Sigmoid colon (tissue), 4 donors: ENCODE data around the gene CCDC57.

ENCODE experiments used
- EP300 ChIP-seq, 4 donors: sonication (generic); formaldehyde crosslinking; IDR thresholded peaks; one replicate each; pipeline ENCODE4 v1.6.1; 2017; ENCODE audit warnings: antibody characterized with exemption in 4 of 4
- POLR2A ChIP-seq, 2 donors: fragments of 450-650 bp; IDR thresholded peaks; one replicate each; pipeline ENCODE4 v1.6.1; 2016; ENCODE audit warnings: antibody characterized with exemption in 2 of 2, mild to moderate bottlenecking in 2 of 2, moderate library complexity in 2 of 2
- TF ChIP-seq, protein P1 (sequence below), 4 experiments: fragments of 450-650 bp in 3 of 4; fragments of 200-600 bp in 1 of 4; IDR thresholded peaks; one replicate each; pipeline ENCODE4 v1.5.1; 2016 to 2019; ENCODE audit warnings: antibody characterized with exemption in 4 of 4, mild to moderate bottlenecking in 3 of 4, moderate library complexity in 2 of 4

- TF ChIP-seq, protein P1, sequence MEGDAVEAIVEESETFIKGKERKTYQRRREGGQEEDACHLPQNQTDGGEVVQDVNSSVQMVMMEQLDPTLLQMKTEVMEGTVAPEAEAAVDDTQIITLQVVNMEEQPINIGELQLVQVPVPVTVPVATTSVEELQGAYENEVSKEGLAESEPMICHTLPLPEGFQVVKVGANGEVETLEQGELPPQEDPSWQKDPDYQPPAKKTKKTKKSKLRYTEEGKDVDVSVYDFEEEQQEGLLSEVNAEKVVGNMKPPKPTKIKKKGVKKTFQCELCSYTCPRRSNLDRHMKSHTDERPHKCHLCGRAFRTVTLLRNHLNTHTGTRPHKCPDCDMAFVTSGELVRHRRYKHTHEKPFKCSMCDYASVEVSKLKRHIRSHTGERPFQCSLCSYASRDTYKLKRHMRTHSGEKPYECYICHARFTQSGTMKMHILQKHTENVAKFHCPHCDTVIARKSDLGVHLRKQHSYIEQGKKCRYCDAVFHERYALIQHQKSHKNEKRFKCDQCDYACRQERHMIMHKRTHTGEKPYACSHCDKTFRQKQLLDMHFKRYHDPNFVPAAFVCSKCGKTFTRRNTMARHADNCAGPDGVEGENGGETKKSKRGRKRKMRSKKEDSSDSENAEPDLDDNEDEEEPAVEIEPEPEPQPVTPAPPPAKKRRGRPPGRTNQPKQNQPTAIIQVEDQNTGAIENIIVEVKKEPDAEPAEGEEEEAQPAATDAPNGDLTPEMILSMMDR (IDR thresholded peaks at IDR 0.05) = no peak
- TF ChIP-seq POLR2A (IDR thresholded peaks at IDR 0.05) (no peak), EP300 (IDR thresholded peaks at IDR 0.05) (no peak)
These were observed 152.0 kb downstream of the CCDC57 start for GRCh38 chr17:82060614-82061013.
